GM12892 (cell line): ENCODE data around the gene ATXN8OS. TPM values are rescaled to one million over a fixed set of nuclear protein-coding genes. Genes with fewer than 3 reads are reported as not detected.

Experiments used
- DNase-seq: peaks from one replicate; pipeline ENCODE4 v3.0.0; 2011; ENCODE audit not compliant: insufficient read length
- FAIRE-seq: peaks from 2 replicates; lab custom pipeline; 2011; peaks lifted over from hg19 to GRCh38; lab: Jason Lieb, UNC
- POLR2A ChIP-seq: IDR thresholded peaks from 2 replicates; pipeline ENCODE4 v1.6.1; 2011; ENCODE audit warnings: low read depth, low read length, control low read depth
- POLR2AphosphoS5 ChIP-seq: IDR thresholded peaks from 2 replicates; pipeline ENCODE4 v1.6.1; 2011; ENCODE audit warnings: low read depth, low read length, control low read depth
- TAF1 ChIP-seq: IDR thresholded peaks from 2 replicates; pipeline ENCODE4 v1.6.1; 2011; ENCODE audit warnings: low read depth, mild to moderate bottlenecking, control low read depth, low read length, borderline replicate concordance
- polyA plus RNA-seq: library from polyadenylated mRNA; unstranded; fragments of >200 nt; gene quantifications from one replicate; pipeline ENCODE4 v1.2.1, GENCODE V29; 2012; ENCODE audit warnings: missing spikeins, inconsistent platforms; ENCODE audit not compliant: missing spikeins

Gene ATXN8OS
- not detected for polyA plus RNA-seq

- FAIRE-seq (no peak), DNase-seq (no peak)
- TF ChIP-seq POLR2AphosphoS5, result no peak
- no peak for TF ChIP-seq TAF1
- no peak for TF ChIP-seq POLR2A
Measured at GRCh38 chr13:70107498-70108281, at the start of gene ATXN8OS. Gene ATXN8OS (plus strand): TSS chr13:70107826.

- DNase-seq, result no peak
- no peak for TF ChIP-seq TAF1
- TF ChIP-seq POLR2A, result no peak
- TF ChIP-seq POLR2AphosphoS5, result no peak
- FAIRE-seq, result no peak
Measured at GRCh38 chr13:70080012-70080411, 27.6 kb upstream of the ATXN8OS start.

DNA sequence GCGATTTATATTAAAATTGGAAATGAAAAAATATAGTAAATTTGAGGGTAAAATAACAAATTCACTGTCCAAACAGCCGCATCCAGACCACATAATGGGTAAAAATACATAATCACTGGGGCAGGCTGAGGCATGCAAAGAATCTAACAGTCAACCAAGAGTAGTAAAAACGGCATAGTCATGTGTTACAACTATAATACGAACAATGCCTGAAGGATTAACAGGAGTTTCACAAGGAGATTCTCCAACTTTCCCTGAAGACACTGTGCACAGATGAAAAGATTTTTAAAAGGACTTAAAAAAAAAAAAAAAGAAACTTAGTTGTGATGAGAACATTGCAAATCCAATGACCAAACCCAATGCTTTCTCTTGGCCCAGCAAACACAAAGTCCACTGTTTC lies 20.4 kb upstream of the ATXN8OS start:
- TF ChIP-seq POLR2A, result no peak
- no peak for TF ChIP-seq TAF1
- no peak for TF ChIP-seq POLR2AphosphoS5
- FAIRE-seq (no peak), DNase-seq (no peak)

DNA sequence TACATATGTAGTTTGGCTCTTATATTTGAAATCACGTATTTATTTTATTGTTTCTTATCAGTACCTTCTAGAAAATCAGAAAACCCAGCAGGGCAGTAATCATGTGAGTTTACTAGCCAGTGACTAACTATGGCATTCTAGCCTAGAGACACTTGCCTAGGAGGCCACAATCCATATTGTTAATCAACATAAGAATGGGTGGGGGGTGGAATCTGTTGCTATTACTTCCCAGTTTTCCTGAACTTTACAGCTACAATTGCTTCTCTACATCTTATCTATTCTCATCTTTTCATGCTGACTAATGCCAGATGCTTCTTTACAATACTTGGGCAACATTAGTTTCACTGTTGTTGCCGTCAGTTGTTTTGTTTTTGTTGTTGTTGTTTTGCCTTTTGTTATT lies 18.7 kb upstream of the ATXN8OS start:
- DNase-seq (no peak), FAIRE-seq (no peak)
- TF ChIP-seq TAF1, result no peak
- no peak for TF ChIP-seq POLR2A
- no peak for TF ChIP-seq POLR2AphosphoS5

DNA sequence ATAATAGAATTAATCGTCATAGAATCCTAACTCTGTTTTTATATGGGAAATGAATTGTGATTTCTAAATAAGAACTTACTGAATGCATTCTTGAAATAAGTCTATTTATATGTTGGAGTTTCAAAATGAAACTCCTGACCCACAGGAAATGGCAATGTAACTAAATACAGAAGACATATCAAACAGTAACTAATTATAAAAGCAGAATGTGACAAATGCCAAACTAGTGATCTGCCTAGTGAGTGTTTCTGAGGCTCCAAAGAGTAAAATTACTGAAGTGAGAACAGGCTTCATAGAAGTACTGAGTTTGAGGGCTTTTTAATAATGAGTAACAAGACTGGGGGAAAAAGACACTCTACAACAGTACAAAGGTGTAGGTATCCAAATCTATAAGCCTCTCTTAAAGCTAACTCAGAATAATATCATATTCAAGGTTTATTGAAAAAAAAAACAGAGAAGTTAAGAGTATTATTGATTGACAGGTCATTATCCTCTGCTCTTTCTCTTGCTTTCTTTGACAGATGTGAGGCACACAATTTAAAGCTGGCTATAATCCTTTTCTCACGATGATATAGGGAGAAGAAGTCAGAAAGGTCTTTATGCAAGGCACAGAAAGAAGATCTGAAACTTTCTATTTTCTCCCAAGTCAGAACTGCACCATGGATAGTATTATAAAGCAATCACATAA lies 17.4 kb upstream of the ATXN8OS start:
- TF ChIP-seq TAF1, result no peak
- no peak for DNase-seq
- FAIRE-seq, result no peak

DNA sequence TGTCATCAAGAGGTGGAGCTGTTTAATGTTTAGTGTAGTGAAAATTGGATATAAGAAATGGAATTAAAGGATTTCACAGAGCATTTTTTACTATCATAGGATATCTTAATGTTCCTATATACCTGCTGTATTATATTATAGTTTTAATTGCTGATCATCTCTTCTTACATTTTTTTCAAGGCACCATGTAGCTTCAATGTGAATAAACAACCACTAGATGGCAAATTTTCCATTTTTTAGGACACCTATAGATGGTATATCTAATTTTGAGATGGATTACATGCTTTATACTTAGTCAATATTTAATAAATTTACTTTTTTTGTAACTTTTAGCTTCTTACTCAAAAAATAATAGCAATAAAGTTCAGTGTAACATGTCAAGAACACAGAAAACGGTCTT lies 9.0 kb upstream of the ATXN8OS start:
- DNase-seq (no peak), FAIRE-seq (no peak)
- TF ChIP-seq POLR2AphosphoS5, result no peak
- no peak for TF ChIP-seq POLR2A
- TF ChIP-seq TAF1, result no peak

GRCh38 chr13:70104481-70104880 lies 3.1 kb upstream of the ATXN8OS start:
- FAIRE-seq (no peak), DNase-seq (no peak)
- TF ChIP-seq TAF1 (no peak), POLR2A (no peak)

DNA sequence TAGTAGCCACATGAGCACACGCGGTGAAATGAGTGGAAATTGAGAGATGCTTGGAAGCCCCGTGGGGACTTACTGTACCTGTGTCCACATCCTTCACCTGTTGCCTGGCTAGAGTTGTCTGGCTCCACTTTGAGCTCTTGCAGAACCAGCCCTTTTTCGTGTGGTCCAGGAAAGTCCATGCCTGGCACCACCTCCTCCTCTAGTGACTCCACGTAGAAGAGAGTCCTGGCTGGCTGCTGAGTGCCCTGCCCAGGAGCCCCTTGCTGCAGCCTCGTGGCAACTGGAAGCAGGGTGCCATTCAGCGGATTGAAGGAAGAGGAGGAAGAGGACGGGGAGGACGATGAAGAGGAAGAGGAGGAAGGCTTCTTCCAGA lies 515 bp upstream of the ATXN8OS start:
- DNase-seq (no peak), FAIRE-seq (no peak)
- TF ChIP-seq POLR2AphosphoS5 (no peak), TAF1 (no peak), POLR2A (no peak)

DNA sequence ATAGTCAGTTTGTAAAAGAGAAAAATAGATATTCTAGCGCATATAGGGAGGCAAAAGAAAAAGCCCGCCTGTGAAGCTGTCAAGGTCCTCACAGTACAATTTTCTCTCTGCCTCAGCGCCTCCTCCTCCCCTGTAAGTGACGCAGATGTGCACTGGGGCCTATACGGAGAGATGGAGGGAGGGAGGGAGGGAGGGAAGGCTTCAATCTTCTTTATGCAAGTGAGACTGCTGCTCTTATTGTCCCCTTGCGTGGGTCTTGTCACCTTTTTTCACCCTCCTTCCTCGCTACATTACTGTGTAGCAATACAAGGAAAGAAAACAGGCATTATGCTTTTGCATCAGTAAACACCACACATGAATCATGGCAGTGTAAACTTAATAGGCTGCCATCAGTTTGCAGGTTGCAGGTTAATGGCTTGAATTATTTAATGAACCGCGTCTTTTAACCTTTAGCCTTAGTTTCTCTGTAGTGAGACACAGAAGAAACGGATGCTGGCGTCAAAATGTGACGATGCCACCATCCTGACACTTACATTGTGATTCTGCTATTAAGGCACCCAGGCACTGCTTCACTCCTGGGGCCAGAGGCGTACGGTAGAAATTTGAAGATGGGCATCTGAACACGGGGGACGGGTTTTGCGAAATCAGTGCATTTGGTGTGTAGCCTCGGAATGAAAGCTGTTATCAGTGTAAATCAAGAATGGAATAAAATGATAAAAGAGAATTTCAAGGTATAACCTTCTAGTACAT lies 905 bp downstream of the ATXN8OS start, which contains the start of gene KLHL1:
Gene KLHL1, minus strand, starts transcription at position 97 of the 750 bp plus-strand sequence. CDS start 753 bp downstream, outside the sequence.
- FAIRE-seq (no peak), DNase-seq (no peak)
- TF ChIP-seq TAF1 (no peak), POLR2A (no peak), POLR2AphosphoS5 (no peak)

GRCh38 chr13:70117338-70117905 lies 9.8 kb downstream of the ATXN8OS start:
- no peak for FAIRE-seq
- no peak for TF ChIP-seq POLR2AphosphoS5
- TF ChIP-seq POLR2A, result no peak
- TF ChIP-seq TAF1, result no peak
- DNase-seq, result no peak

DNA sequence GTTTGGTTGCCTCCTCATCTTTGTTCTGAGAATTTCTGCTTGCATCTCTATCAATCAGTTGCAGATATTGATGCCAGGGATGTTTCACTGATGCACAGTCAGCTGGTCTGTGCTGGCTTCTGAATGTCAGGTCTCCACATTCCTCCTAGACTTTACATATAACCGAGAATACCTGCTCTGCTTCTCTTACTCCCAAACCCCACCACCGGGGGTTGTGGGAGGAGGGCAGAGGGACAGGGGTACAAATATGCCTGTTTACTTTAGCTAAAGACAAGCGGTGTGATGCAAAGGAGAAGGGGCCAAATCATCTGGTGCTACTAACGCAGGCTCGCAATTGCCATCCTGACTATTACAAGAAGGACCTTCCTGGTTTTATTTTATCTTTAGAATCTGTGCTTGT lies 18.1 kb downstream of the ATXN8OS start:
- TF ChIP-seq POLR2AphosphoS5, result no peak
- no peak for TF ChIP-seq TAF1
- TF ChIP-seq POLR2A, result no peak
- DNase-seq (no peak), FAIRE-seq (no peak)
